Liver (tissue), 9 donors: ENCODE measurements around the gene LRRC18. TPM values are rescaled to one million over a fixed set of nuclear protein-coding genes. Genes with fewer than 3 reads are reported as not detected.

ENCODE experiments used
- DNase-seq: peaks from one replicate; pipeline ENCODE4 v3.0.0-alpha.2; 2017; ENCODE audit warnings: low spot score
- H3K27ac ChIP-seq, 2 donors: one replicate each; pipeline ENCODE4 v1.7.0; 2013; ENCODE audit warnings: inconsistent platforms in 2 of 2, low read length in 2 of 2, control low read depth in 1 of 2, low read depth in 1 of 2, mild to moderate bottlenecking in 1 of 2
- H3K27me3 ChIP-seq, 4 donors: one replicate each; pipeline versions ENCODE4 v1.6.1 to v1.7.0; 2013; ENCODE audit warnings: low read length in 3 of 4, inconsistent platforms in 1 of 4, mild to moderate bottlenecking in 1 of 4, moderate library complexity in 1 of 4; ENCODE audit not compliant: control insufficient read depth in 4 of 4, insufficient read depth in 4 of 4
- H3K36me3 ChIP-seq, 4 donors: one replicate each; pipeline versions ENCODE4 v1.6.1 to v1.7.0; 2013; ENCODE audit warnings: low read length in 3 of 4, mild to moderate bottlenecking in 3 of 4, low read depth in 1 of 4, moderate library complexity in 1 of 4; ENCODE audit not compliant: control insufficient read depth in 4 of 4, insufficient read depth in 3 of 4
- H3K4me1 ChIP-seq, 4 donors: one replicate each; pipeline versions ENCODE4 v1.6.1 to v1.7.0; 2013; ENCODE audit warnings: low read length in 3 of 4, mild to moderate bottlenecking in 3 of 4, moderate library complexity in 1 of 4; ENCODE audit not compliant: control insufficient read depth in 4 of 4, insufficient read depth in 4 of 4
- H3K4me3 ChIP-seq, 3 donors: one replicate each; pipeline versions ENCODE4 v1.6.1 to v1.7.0; 2013; ENCODE audit warnings: low read length in 3 of 3, control low read depth in 1 of 3, low read depth in 1 of 3, mild to moderate bottlenecking in 1 of 3
- H3K9ac ChIP-seq, 2 donors: one replicate each; pipeline ENCODE4 v1.7.0; 2013; ENCODE audit warnings: low read length in 2 of 2, mild to moderate bottlenecking in 2 of 2, moderate library complexity in 2 of 2, control low read depth in 1 of 2, low read depth in 1 of 2
- H3K9me3 ChIP-seq, 4 donors: one replicate each; pipeline versions ENCODE4 v1.6.1 to v1.7.0; 2013; ENCODE audit warnings: low read length in 3 of 4; ENCODE audit not compliant: control insufficient read depth in 4 of 4
- CTCF ChIP-seq: fragments of 150-350 bp; IDR thresholded peaks from 2 replicates; pipeline ENCODE4 v1.5.1; 2017; ENCODE audit warnings: improper control_type of control experiment, low read depth, low read length; ENCODE audit not compliant: missing input control
- FOXA1 ChIP-seq: IDR thresholded peaks from 2 replicates; pipeline ENCODE4 v1.6.1; 2016; ENCODE audit warnings: antibody characterized with exemption
- FOXA2 ChIP-seq: IDR thresholded peaks from 2 replicates; pipeline ENCODE4 v1.6.1; 2016; ENCODE audit warnings: antibody characterized with exemption
- GABPA ChIP-seq, 2 donors: IDR thresholded peaks in 1 of 2; conservative IDR thresholded peaks in 1 of 2; 2 replicates each; pipeline ENCODE4 v1.6.1; 2016; ENCODE audit warnings: antibody characterized with exemption in 2 of 2, mild to moderate bottlenecking in 1 of 2, moderate library complexity in 1 of 2
- HNF4A ChIP-seq, 2 donors: conservative IDR thresholded peaks; 2 replicates each; pipeline ENCODE4 v1.6.1; 2016; ENCODE audit warnings: antibody characterized with exemption in 2 of 2, mild to moderate bottlenecking in 2 of 2
- HNF4G ChIP-seq: IDR thresholded peaks from 2 replicates; pipeline ENCODE4 v1.6.1; 2016; ENCODE audit warnings: antibody characterized with exemption
- MAX ChIP-seq: IDR thresholded peaks from 2 replicates; pipeline ENCODE4 v1.6.1; 2016; ENCODE audit warnings: antibody characterized with exemption
- NR2F2 ChIP-seq: IDR thresholded peaks from 2 replicates; pipeline ENCODE4 v1.6.1; 2016; ENCODE audit warnings: antibody characterized with exemption
- REST ChIP-seq: IDR thresholded peaks from 2 replicates; pipeline ENCODE4 v1.6.1; 2016; ENCODE audit warnings: antibody characterized with exemption, mild to moderate bottlenecking
- RXRA ChIP-seq, 2 donors: IDR thresholded peaks; 2 replicates each; pipeline ENCODE4 v1.6.1; 2017 to 2018; ENCODE audit warnings: antibody characterized with exemption in 2 of 2, mild to moderate bottlenecking in 1 of 2
- TAF1 ChIP-seq: conservative IDR thresholded peaks from 2 replicates; pipeline ENCODE4 v1.6.1; 2016; ENCODE audit warnings: antibody characterized with exemption, mild to moderate bottlenecking
- YY1 ChIP-seq: IDR thresholded peaks from 2 replicates; pipeline ENCODE4 v1.6.1; 2016; ENCODE audit warnings: antibody characterized with exemption, mild to moderate bottlenecking
- ZBTB33 ChIP-seq: IDR thresholded peaks from 2 replicates; pipeline ENCODE4 v1.6.1; 2016; ENCODE audit warnings: antibody characterized with exemption
- WGBS: extraction: QIAGEN DNeasy Blood & Tissue Kit; methylation state at CpG from one replicate; pipeline ENCODE4 v1.1.7; 2013; 5-methylcytosine and 5-hydroxymethylcytosine counted together
- polyA plus RNA-seq, 2 donors: library from polyadenylated mRNA; stranded (reverse) in 1 of 2; unstranded in 1 of 2; fragments of 200-250 nt in 1 of 2; fragments of >200 nt in 1 of 2; fragmentation: Nextera tagmentation in 1 of 2; extraction: Ambion mirVana in 1 of 2; gene quantifications; one replicate each; pipeline versions ENCODE4 v1.2.1 to v1.2.3, GENCODE V29; 2013 to 2015
- total RNA-seq, 2 donors: library from RNA; depleted of rRNA; stranded (reverse); fragments of >200 nt; gene quantifications; one replicate each; pipeline ENCODE4 v1.2.3, GENCODE V29; 2014
- donor health status: healthy.
- donor health status: healthy.
- donor health status: healthy.
- donor health status: healthy.
- donor health status: healthy.

Gene LRRC18
- total and polyA plus RNA-seq, 4 donors = not detected

- H3K27me3 ChIP-seq = peaks cover 0 to 5% (median 0%) of the 10 kb centered on the region in 4 donors
- no peak overlapping the region for H3K27ac ChIP-seq
- no peaks in the 10 kb centered on the region for H3K9me3 ChIP-seq
- TF ChIP-seq RXRA (IDR thresholded peaks at IDR 0.05) = no peak
- TF ChIP-seq ZBTB33 = no peak
- TF ChIP-seq HNF4G = no peak
- no peak for TF ChIP-seq MAX
- TF ChIP-seq TAF1 = no peak
- no peaks in the 10 kb centered on the region for H3K36me3 ChIP-seq
- no peak overlapping the region for H3K4me3 ChIP-seq
- DNase-seq = no peak
- no peak overlapping the region for H3K9ac ChIP-seq
- no peaks in the 10 kb centered on the region for H3K4me1 ChIP-seq
- 84% methylated on average over 12 of the region's 12 CpGs for WGBS
Observed at GRCh38 chr10:48974510-48975156, 35.0 kb upstream of the LRRC18 start.

GRCh38 chr10:48973065-48973464 lies 33.4 kb upstream of the LRRC18 start:
- Histone ChIP-seq H3K27me3 (peaks cover 0 to 5% (median 0%) of the 10 kb centered on the region in 4 donors), H3K4me1 (no peaks in the 10 kb centered on the region), H3K4me3 (no peak overlapping the region), H3K27ac (no peak overlapping the region), H3K9me3 (no peaks in the 10 kb centered on the region), H3K9ac (no peak overlapping the region), H3K36me3 (no peaks in the 10 kb centered on the region)
- no peak for DNase-seq
- WGBS = 88% methylated on average over 5 of the region's 5 CpGs
- TF ChIP-seq YY1 (no peak), REST (no peak), TAF1 (no peak), MAX (no peak), NR2F2 (no peak), HNF4A (conservative IDR thresholded peaks at IDR 0.05) (no peak), FOXA2 (no peak), CTCF (no peak), ZBTB33 (no peak), FOXA1 (no peak), GABPA (IDR thresholded peaks at IDR 0.05 in 1 of 2, conservative IDR thresholded peaks at IDR 0.05 in 1 of 2) (no peak)
